Epithelial cell of prostate (primary cell): ENCODE data around the gene EPHA2.
"Not testable (repeated sequence)": the region's sequence is repeated elsewhere in the genome, so short reads cannot be mapped to it uniquely, and the experiment has no call there.

Experiments used
- DNase-seq: peaks from one replicate; pipeline ENCODE4 v3.0.0-alpha.2; 2011; ENCODE audit warnings: low read depth, low spot score
- H3K27ac ChIP-seq: fragments of 450-650 bp; 2 replicates; pipeline ENCODE4 v1.5.1; 2017; ENCODE audit warnings: mild to moderate bottlenecking

Gene EPHA2

GRCh38 chr1:16170283-16170673 is 14.4 kb upstream of the EPHA2 start:
- H3K27ac ChIP-seq: no peak overlapping the region
- DNase-seq: no peak

GRCh38 chr1:16168622-16169360 is 12.9 kb upstream of the EPHA2 start:
- DNase-seq: no peak
- H3K27ac ChIP-seq: peak overlapping the region; percentile 67

- DNase-seq: not testable (repeated sequence)
- H3K27ac ChIP-seq: peak overlapping the region; percentile 67
Measured at GRCh38 chr1:16168144-16168495, 12.3 kb upstream of the EPHA2 start.

GRCh38 chr1:16167331-16168143 is 11.7 kb upstream of the EPHA2 start:
- H3K27ac ChIP-seq: peak overlapping the region; percentile 67
- DNase-seq: no peak

GRCh38 chr1:16166117-16166516 is 10.2 kb upstream of the EPHA2 start:
- no peak for DNase-seq
- no peak overlapping the region for H3K27ac ChIP-seq

GRCh38 chr1:16165548-16165947 is 9.7 kb upstream of the EPHA2 start:
- H3K27ac ChIP-seq: peak overlapping the region; percentile 77
- no peak for DNase-seq

GRCh38 chr1:16165073-16165364 is 9.2 kb upstream of the EPHA2 start:
- DNase-seq: no peak
- H3K27ac ChIP-seq: peak overlapping the region; percentile 77

GRCh38 chr1:16164213-16165072 is 8.6 kb upstream of the EPHA2 start:
- peak; percentile 89 for DNase-seq
- peak overlapping the region; percentile 77 for H3K27ac ChIP-seq

- H3K27ac ChIP-seq: peak overlapping the region; percentile 77
- DNase-seq: not testable (repeated sequence)
Measured at GRCh38 chr1:16163608-16164212, 7.8 kb upstream of the EPHA2 start.

GRCh38 chr1:16162163-16162822 is 6.4 kb upstream of the EPHA2 start:
- H3K27ac ChIP-seq: no peak overlapping the region
- DNase-seq: no peak

GRCh38 chr1:16161717-16162116 is 5.8 kb upstream of the EPHA2 start:
- no peak for DNase-seq
- H3K27ac ChIP-seq: no peak overlapping the region

GRCh38 chr1:16158993-16159831 is 3.3 kb upstream of the EPHA2 start:
- peak; percentile 81 for DNase-seq
- H3K27ac ChIP-seq: peak overlapping the region; percentile 99

- DNase-seq: no peak
- peak overlapping the region; percentile 99 for H3K27ac ChIP-seq
Measured at GRCh38 chr1:16158025-16158424, 2.2 kb upstream of the EPHA2 start.

- H3K27ac ChIP-seq: peak overlapping the region; percentile 99
- no peak for DNase-seq
Measured at GRCh38 chr1:16156848-16157495, 1.1 kb upstream of the EPHA2 start.

- no peak for DNase-seq
- peak overlapping the region; percentile 99 for H3K27ac ChIP-seq
Measured at GRCh38 chr1:16153999-16154673, 1.7 kb downstream of the EPHA2 start.

- peak overlapping the region; percentile 99 for H3K27ac ChIP-seq
- no peak for DNase-seq
Measured at GRCh38 chr1:16153096-16153998, 2.5 kb downstream of the EPHA2 start.

GRCh38 chr1:16152481-16153087 is 3.3 kb downstream of the EPHA2 start:
- peak overlapping the region; percentile 99 for H3K27ac ChIP-seq
- DNase-seq: no peak
